HEK293 (cell line): ENCODE measurements around the gene MTERF4.

Experiments used
- CTCF ChIA-PET: fragments of 350-600 bp; formaldehyde crosslinking; extraction: SDS; loops from one replicate; lab custom pipeline; 2021; ENCODE audit warnings: antibody characterized with exemption; lab: Yijun Ruan, JAX
- POLR2A ChIA-PET: fragments of 300-600 bp; formaldehyde crosslinking; extraction: SDS; loops from one replicate; lab custom pipeline; 2020; ENCODE audit warnings: antibody characterized with exemption, inconsistent platforms; lab: Yijun Ruan, JAX
- H3K27ac ChIP-seq: fragments of 200-500 bp; sonication (Bioruptor generic); 2 replicates; pipeline ENCODE4 v1.5.1; 2014; ENCODE audit warnings: low read depth, low read length, control low read depth, inconsistent platforms; ENCODE audit errors: extremely low read depth
- H3K36me3 ChIP-seq, 2 experiments: fragments of 200-500 bp in 1 of 2; sonication (Bioruptor generic) in 1 of 2; 1 replicate in 1 of 2; 2 replicates in 1 of 2; pipeline ENCODE4 v1.5.1; 2014 to 2017; ENCODE audit warnings: inconsistent platforms in 2 of 2, low read length in 2 of 2; ENCODE audit not compliant: control insufficient read depth in 2 of 2, insufficient read depth in 1 of 2
- H3K4me1 ChIP-seq: fragments of 200-500 bp; sonication (Bioruptor generic); 2 replicates; pipeline ENCODE4 v1.5.1; 2014; ENCODE audit warnings: mild to moderate bottlenecking, low read length, inconsistent platforms; ENCODE audit not compliant: control insufficient read depth, insufficient read depth
- H3K4me3 ChIP-seq: 2 replicates; pipeline ENCODE4 v1.5.1; 2011; ENCODE audit warnings: low read depth, mild to moderate bottlenecking, control low read depth, low read length, moderate library complexity
- H3K9me3 ChIP-seq: fragments of 200-500 bp; sonication (Bioruptor generic); 2 replicates; pipeline ENCODE4 v1.5.1; 2014; ENCODE audit warnings: low read depth, low read length, inconsistent platforms; ENCODE audit not compliant: control insufficient read depth, insufficient read depth
- KLF16 ChIP-seq: fragments of 450-650 bp; formaldehyde crosslinking; IDR thresholded peaks from 2 replicates; pipeline ENCODE4 v1.5.1; 2017; ENCODE audit warnings: missing biosample characterization, missing genetic modification characterization
- MZF1 ChIP-seq: fragments of 450-650 bp; formaldehyde crosslinking; IDR thresholded peaks from 2 replicates; pipeline ENCODE4 v1.5.1; 2017; ENCODE audit warnings: missing biosample characterization, missing genetic modification characterization, borderline replicate concordance
- OVOL3 ChIP-seq: fragments of 450-650 bp; formaldehyde crosslinking; IDR thresholded peaks from 2 replicates; pipeline ENCODE4 v1.5.1; 2016; ENCODE audit warnings: missing biosample characterization, missing genetic modification characterization
- TCF7L2 ChIP-seq: IDR thresholded peaks from 2 replicates; pipeline ENCODE4 v1.6.1; 2011; ENCODE audit warnings: low read depth, mild to moderate bottlenecking, inconsistent platforms, low read length, moderate library complexity, borderline replicate concordance
- ZBTB21 ChIP-seq: fragments of 450-650 bp; formaldehyde crosslinking; IDR thresholded peaks from 2 replicates; pipeline ENCODE4 v1.5.1; 2017; ENCODE audit warnings: missing biosample characterization, missing genetic modification characterization
- ZNF433 ChIP-seq: fragments of 450-650 bp; formaldehyde crosslinking; IDR thresholded peaks from 2 replicates; pipeline ENCODE4 v1.5.1; 2016; ENCODE audit warnings: missing biosample characterization, missing genetic modification characterization, low read depth
- ZNF610 ChIP-seq: fragments of 450-650 bp; formaldehyde crosslinking; IDR thresholded peaks from 2 replicates; pipeline ENCODE4 v1.5.1; 2016; ENCODE audit warnings: missing biosample characterization, missing genetic modification characterization, borderline replicate concordance
- ZNF623 ChIP-seq: fragments of 450-650 bp; formaldehyde crosslinking; IDR thresholded peaks from 2 replicates; pipeline ENCODE4 v1.5.1; 2016; ENCODE audit warnings: missing biosample characterization, missing genetic modification characterization
- ZNF660 ChIP-seq: fragments of 450-650 bp; IDR thresholded peaks from 2 replicates; pipeline ENCODE4 v1.5.1; 2018; ENCODE audit warnings: missing biosample characterization, mild to moderate bottlenecking, missing genetic modification characterization
- ZNF747 ChIP-seq: fragments of 450-650 bp; formaldehyde crosslinking; IDR thresholded peaks from 2 replicates; pipeline ENCODE4 v1.5.1; 2016; ENCODE audit warnings: missing biosample characterization, missing genetic modification characterization
- ZNF777 ChIP-seq: fragments of 450-650 bp; formaldehyde crosslinking; IDR thresholded peaks from 2 replicates; pipeline ENCODE4 v1.5.1; 2017; ENCODE audit warnings: missing biosample characterization, missing genetic modification characterization, borderline replicate concordance
- ZNF785 ChIP-seq: fragments of 450-650 bp; formaldehyde crosslinking; IDR thresholded peaks from 2 replicates; pipeline ENCODE4 v1.5.1; 2016; ENCODE audit warnings: missing biosample characterization, missing genetic modification characterization
- TF ChIP-seq, protein P1 (sequence below): fragments of 450-650 bp; formaldehyde crosslinking; IDR thresholded peaks from 2 replicates; pipeline ENCODE4 v1.5.1; 2017; ENCODE audit warnings: missing biosample characterization, missing genetic modification characterization
- TF ChIP-seq, protein P2 (sequence below): fragments of 450-650 bp; formaldehyde crosslinking; conservative IDR thresholded peaks from 2 replicates; pipeline ENCODE4 v1.5.1; 2016; ENCODE audit warnings: low read depth, missing biosample characterization, missing genetic modification characterization
- TF ChIP-seq, protein P3 (sequence below): fragments of 450-650 bp; formaldehyde crosslinking; IDR thresholded peaks from 2 replicates; pipeline ENCODE4 v1.5.1; 2016; ENCODE audit warnings: missing biosample characterization, missing genetic modification characterization
- TF ChIP-seq, protein P4 (sequence below): fragments of 450-650 bp; IDR thresholded peaks from 2 replicates; pipeline ENCODE4 v1.5.1; 2018; ENCODE audit warnings: missing biosample characterization, mild to moderate bottlenecking, missing genetic modification characterization
- TF ChIP-seq, protein P5 (sequence below): fragments of 450-650 bp; IDR thresholded peaks from 2 replicates; pipeline ENCODE4 v1.5.1; 2018; ENCODE audit warnings: missing biosample characterization, missing genetic modification characterization

The MTERF4 gene

DNA sequence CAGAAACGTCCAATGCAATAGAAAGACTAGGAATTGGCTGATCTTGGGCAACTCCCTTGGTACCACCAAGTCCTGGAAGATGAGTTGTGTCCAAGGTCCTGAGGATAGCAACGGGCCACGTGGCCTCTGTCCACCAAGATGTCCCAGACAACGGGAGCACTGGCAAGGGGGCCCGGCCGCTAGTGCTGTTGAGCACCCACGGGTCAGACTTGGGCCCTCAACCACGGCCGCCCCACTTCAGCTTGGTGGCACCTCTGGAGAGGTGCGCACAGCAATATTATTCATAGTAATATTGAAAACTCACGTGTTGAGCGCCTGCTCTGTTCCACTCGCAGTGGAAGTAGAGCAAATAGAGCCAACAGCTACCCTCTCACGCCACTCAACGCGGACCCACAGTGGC is 28.2 kb upstream of the MTERF4 start:
- no peak for TF ChIP-seq ZNF610
- no peak overlapping the region for H3K4me3 ChIP-seq
- H3K4me1 ChIP-seq, result no peaks in the 10 kb centered on the region
- no peak overlapping the region for H3K27ac ChIP-seq
- peaks cover 0 to 78% of the 10 kb centered on the region in 2 experiments; a peak in 2 of 3 replicates for H3K36me3 ChIP-seq
- no peaks in the 10 kb centered on the region for H3K9me3 ChIP-seq
- CTCF ChIA-PET, result no interaction called here
- POLR2A ChIA-PET, result no interaction called here

DNA sequence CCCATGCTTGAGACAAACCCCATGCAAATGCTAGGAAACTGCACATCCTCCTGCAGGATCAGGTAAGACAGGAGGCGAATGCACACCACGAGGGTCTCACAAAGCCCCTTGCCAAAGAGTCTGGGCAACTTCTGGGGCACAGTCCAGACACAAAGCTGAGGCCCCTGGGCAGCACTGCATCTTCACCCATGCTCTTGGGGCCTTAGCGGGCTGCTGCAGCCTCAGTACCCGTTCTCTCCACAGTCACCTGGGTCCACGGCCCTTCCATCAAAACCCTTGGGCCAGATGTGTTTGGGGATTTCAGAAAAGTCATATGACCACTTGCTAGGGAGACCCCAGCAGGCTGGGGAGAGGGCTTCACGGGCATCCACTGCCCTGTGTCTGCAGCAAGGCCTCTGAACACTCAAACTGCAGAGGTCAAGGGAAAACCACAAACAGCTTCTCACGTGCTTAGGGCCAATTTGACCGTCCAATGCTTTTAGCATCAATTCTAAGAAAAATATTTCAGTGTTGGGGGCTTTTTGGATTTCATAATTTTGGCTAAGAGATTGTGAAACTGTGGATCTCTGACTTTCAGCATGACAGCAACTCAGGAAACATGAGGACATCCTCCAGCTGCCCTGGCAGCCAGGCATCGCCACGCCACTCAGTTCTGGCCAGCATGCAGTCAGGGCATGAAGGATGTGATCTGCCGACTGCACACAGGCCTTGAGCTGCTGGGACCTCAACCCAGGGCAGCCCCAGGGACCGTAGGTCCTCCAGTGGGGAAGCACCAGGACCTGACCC is 27.2 kb upstream of the MTERF4 start:
- CTCF ChIA-PET, result no interaction called here
- Histone ChIP-seq H3K9me3 (no peaks in the 10 kb centered on the region), H3K4me3 (no peak overlapping the region), H3K27ac (no peak overlapping the region), H3K36me3 (peaks cover 0 to 70% of the 10 kb centered on the region in 2 experiments; a peak in 2 of 3 replicates), H3K4me1 (no peaks in the 10 kb centered on the region)
- no peak for TF ChIP-seq ZNF623 (tag by site-specific recombination)
- TF ChIP-seq OVOL3 (tag by site-specific recombination), result no peak
- TF ChIP-seq, protein P1, sequence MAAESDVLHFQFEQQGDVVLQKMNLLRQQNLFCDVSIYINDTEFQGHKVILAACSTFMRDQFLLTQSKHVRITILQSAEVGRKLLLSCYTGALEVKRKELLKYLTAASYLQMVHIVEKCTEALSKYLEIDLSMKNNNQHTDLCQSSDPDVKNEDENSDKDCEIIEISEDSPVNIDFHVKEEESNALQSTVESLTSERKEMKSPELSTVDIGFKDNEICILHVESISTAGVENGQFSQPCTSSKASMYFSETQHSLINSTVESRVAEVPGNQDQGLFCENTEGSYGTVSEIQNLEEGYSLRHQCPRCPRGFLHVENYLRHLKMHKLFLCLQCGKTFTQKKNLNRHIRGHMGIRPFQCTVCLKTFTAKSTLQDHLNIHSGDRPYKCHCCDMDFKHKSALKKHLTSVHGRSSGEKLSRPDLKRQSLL (tag by site-specific recombination), result no peak
- TF ChIP-seq MZF1 (tag by site-specific recombination), result no peak
- TF ChIP-seq ZNF785 (tag by site-specific recombination), result no peak
- TF ChIP-seq, protein P2, sequence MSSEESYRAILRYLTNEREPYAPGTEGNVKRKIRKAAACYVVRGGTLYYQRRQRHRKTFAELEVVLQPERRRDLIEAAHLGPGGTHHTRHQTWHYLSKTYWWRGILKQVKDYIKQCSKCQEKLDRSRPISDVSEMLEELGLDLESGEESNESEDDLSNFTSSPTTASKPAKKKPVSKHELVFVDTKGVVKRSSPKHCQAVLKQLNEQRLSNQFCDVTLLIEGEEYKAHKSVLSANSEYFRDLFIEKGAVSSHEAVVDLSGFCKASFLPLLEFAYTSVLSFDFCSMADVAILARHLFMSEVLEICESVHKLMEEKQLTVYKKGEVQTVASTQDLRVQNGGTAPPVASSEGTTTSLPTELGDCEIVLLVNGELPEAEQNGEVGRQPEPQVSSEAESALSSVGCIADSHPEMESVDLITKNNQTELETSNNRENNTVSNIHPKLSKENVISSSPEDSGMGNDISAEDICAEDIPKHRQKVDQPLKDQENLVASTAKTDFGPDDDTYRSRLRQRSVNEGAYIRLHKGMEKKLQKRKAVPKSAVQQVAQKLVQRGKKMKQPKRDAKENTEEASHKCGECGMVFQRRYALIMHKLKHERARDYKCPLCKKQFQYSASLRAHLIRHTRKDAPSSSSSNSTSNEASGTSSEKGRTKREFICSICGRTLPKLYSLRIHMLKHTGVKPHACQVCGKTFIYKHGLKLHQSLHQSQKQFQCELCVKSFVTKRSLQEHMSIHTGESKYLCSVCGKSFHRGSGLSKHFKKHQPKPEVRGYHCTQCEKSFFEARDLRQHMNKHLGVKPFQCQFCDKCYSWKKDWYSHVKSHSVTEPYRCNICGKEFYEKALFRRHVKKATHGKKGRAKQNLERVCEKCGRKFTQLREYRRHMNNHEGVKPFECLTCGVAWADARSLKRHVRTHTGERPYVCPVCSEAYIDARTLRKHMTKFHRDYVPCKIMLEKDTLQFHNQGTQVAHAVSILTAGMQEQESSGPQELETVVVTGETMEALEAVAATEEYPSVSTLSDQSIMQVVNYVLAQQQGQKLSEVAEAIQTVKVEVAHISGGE (tag by site-specific recombination), result no peak
- TF ChIP-seq, protein P3, sequence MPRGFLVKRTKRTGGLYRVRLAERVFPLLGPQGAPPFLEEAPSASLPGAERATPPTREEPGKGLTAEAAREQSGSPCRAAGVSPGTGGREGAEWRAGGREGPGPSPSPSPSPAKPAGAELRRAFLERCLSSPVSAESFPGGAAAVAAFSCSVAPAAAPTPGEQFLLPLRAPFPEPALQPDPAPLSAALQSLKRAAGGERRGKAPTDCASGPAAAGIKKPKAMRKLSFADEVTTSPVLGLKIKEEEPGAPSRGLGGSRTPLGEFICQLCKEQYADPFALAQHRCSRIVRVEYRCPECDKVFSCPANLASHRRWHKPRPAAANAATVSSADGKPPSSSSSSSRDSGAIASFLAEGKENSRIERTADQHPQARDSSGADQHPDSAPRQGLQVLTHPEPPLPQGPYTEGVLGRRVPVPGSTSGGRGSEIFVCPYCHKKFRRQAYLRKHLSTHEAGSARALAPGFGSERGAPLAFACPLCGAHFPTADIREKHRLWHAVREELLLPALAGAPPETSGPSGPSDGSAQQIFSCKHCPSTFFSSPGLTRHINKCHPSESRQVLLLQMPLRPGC (tag by site-specific recombination), result no peak
- TF ChIP-seq, protein P4, sequence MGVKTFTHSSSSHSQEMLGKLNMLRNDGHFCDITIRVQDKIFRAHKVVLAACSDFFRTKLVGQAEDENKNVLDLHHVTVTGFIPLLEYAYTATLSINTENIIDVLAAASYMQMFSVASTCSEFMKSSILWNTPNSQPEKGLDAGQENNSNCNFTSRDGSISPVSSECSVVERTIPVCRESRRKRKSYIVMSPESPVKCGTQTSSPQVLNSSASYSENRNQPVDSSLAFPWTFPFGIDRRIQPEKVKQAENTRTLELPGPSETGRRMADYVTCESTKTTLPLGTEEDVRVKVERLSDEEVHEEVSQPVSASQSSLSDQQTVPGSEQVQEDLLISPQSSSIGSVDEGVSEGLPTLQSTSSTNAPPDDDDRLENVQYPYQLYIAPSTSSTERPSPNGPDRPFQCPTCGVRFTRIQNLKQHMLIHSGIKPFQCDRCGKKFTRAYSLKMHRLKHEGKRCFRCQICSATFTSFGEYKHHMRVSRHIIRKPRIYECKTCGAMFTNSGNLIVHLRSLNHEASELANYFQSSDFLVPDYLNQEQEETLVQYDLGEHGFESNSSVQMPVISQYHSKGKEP (tag by site-specific recombination), result no peak
- POLR2A ChIA-PET, result no interaction called here

DNA sequence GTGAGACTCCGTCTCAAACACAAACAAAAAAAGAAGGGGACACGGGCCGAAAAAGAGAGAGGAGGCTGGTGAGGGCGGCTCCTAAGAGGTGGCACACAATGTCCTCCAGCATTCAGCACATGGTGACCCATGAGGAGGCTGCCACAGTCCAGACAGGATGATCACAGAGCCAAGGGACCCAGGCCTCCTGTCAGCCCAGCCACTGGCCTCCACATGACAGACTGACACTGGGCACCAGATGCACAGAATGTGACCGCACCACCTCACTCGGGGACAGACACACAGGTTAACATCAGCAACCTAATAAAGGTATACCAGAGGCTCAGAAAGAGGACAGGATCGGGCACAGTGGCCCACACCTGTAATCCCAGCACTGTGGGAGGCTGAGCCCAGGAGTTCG is 26.2 kb upstream of the MTERF4 start:
- H3K27ac ChIP-seq, result no peak overlapping the region
- H3K4me3 ChIP-seq, result no peak overlapping the region
- no peaks in the 10 kb centered on the region for H3K4me1 ChIP-seq
- ChIA-PET CTCF (no interaction called here), POLR2A (no interaction called here)
- H3K9me3 ChIP-seq, result no peaks in the 10 kb centered on the region
- H3K36me3 ChIP-seq, result peaks cover 0 to 72% of the 10 kb centered on the region in 2 experiments; a peak in 2 of 3 replicates
- TF ChIP-seq ZNF747, result no peak
- TF ChIP-seq ZBTB21 (tag by site-specific recombination), result no peak
- TF ChIP-seq ZNF777, result no peak
- no peak for TF ChIP-seq ZNF660 (tag by site-specific recombination)
- TF ChIP-seq, protein P4 (tag by site-specific recombination), result no peak
- TF ChIP-seq, protein P5, sequence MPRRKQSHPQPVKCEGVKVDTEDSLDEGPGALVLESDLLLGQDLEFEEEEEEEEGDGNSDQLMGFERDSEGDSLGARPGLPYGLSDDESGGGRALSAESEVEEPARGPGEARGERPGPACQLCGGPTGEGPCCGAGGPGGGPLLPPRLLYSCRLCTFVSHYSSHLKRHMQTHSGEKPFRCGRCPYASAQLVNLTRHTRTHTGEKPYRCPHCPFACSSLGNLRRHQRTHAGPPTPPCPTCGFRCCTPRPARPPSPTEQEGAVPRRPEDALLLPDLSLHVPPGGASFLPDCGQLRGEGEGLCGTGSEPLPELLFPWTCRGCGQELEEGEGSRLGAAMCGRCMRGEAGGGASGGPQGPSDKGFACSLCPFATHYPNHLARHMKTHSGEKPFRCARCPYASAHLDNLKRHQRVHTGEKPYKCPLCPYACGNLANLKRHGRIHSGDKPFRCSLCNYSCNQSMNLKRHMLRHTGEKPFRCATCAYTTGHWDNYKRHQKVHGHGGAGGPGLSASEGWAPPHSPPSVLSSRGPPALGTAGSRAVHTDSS (tag by site-specific recombination), result no peak
- no peak for TF ChIP-seq TCF7L2
- TF ChIP-seq KLF16 (tag by site-specific recombination), result no peak
- TF ChIP-seq ZNF433 (tag by site-specific recombination), result no peak
